GM18505 (cell line): ENCODE results near the gene LIG4.

ENCODE experiments used
- ATAC-seq: cut with Tn5 transposase; IDR thresholded peaks from one replicate; pipeline ENCODE4 v1.9.1; 2021; ENCODE audit not compliant: unreplicated experiment
- POLR2A ChIP-seq: IDR thresholded peaks from 4 replicates; pipeline ENCODE4 v1.6.1; 2011; ENCODE audit warnings: borderline replicate concordance; ENCODE audit not compliant: insufficient read depth, insufficient read length; ENCODE audit errors: extremely low read depth

Gene LIG4

GRCh38 chr13:108213946-108214345 lies 1.4 kb downstream of the LIG4 start:
- no peak for TF ChIP-seq POLR2A

GRCh38 chr13:108212886-108213285 lies 2.5 kb downstream of the LIG4 start:
- ATAC-seq, result peak; percentile 43
- TF ChIP-seq POLR2A, result no peak

More at GRCh38 chr13:108213946-108214345, 1.4 kb downstream of the LIG4 start:
- ATAC-seq, result no peak

GRCh38 chr13:108210551-108210950 lies 4.8 kb downstream of the LIG4 start:
- TF ChIP-seq POLR2A, result no peak
- ATAC-seq, result no peak

- ATAC-seq, result no peak
- no peak for TF ChIP-seq POLR2A
Observed at GRCh38 chr13:108200781-108201398, 14.4 kb downstream of the LIG4 start.

- ATAC-seq, result no peak
- no peak for TF ChIP-seq POLR2A
Observed at GRCh38 chr13:108195861-108196260, 19.5 kb downstream of the LIG4 start.

- ATAC-seq, result no peak
- TF ChIP-seq POLR2A, result no peak
Observed at GRCh38 chr13:108195146-108195545, 20.2 kb downstream of the LIG4 start.

GRCh38 chr13:108194435-108194936 lies 20.9 kb downstream of the LIG4 start:
- ATAC-seq, result no peak
- no peak for TF ChIP-seq POLR2A

GRCh38 chr13:108193806-108194205 lies 21.5 kb downstream of the LIG4 start:
- no peak for TF ChIP-seq POLR2A
- ATAC-seq, result no peak

- ATAC-seq, result no peak
- no peak for TF ChIP-seq POLR2A
Observed at GRCh38 chr13:108190897-108191296, 24.4 kb downstream of the LIG4 start.

- no peak for ATAC-seq
- no peak for TF ChIP-seq POLR2A
Observed at GRCh38 chr13:108188260-108188659, 27.1 kb downstream of the LIG4 start.

- TF ChIP-seq POLR2A, result no peak
- no peak for ATAC-seq
Observed at GRCh38 chr13:108185223-108185622, 30.1 kb downstream of the LIG4 start.

GRCh38 chr13:108182652-108183051 lies 32.7 kb downstream of the LIG4 start:
- no peak for TF ChIP-seq POLR2A
- ATAC-seq, result no peak

GRCh38 chr13:108178078-108178477 lies 37.3 kb downstream of the LIG4 start:
- no peak for ATAC-seq
- TF ChIP-seq POLR2A, result no peak

- no peak for ATAC-seq
- no peak for TF ChIP-seq POLR2A
Observed at GRCh38 chr13:108176685-108177274, 38.6 kb downstream of the LIG4 start.
